Mesothelial cell of epicardium (in vitro differentiated cells): ENCODE data around the gene IL15RA. TPM values are rescaled to one million over a fixed set of nuclear protein-coding genes. Genes with fewer than 3 reads are reported as not detected.

Experiments used
- DNase-seq, 2 experiments: peaks; one replicate each; pipeline ENCODE4 v3.0.0; 2021; ENCODE audit warnings: low spot score in 2 of 2; ENCODE audit not compliant: unreplicated experiment in 2 of 2
- H3K27ac Mint-ChIP-seq: 2 replicates; pipeline ENCODE4 v1.8.0; 2021; ENCODE audit warnings: mixed read lengths
- H3K27me3 Mint-ChIP-seq: 2 replicates; pipeline ENCODE4 v1.8.0; 2021; ENCODE audit warnings: low read depth, mixed read lengths
- H3K36me3 Mint-ChIP-seq: 2 replicates; pipeline ENCODE4 v1.8.0; 2021; ENCODE audit warnings: mixed read lengths
- H3K4me1 Mint-ChIP-seq: 2 replicates; pipeline ENCODE4 v1.8.0; 2021; ENCODE audit warnings: mixed read lengths
- H3K4me3 Mint-ChIP-seq: 2 replicates; pipeline ENCODE4 v1.8.0; 2021; ENCODE audit warnings: mild to moderate bottlenecking, moderate library complexity, mixed read lengths
- H3K9me3 Mint-ChIP-seq: 2 replicates; pipeline ENCODE4 v1.8.0; 2021; ENCODE audit warnings: mixed read lengths
- CTCF ChIP-seq: fragments of 200-600 bp; sonication (generic); IDR thresholded peaks from one replicate; pipeline ENCODE4 v1.5.0; 2021; ENCODE audit warnings: antibody characterized with exemption; ENCODE audit not compliant: unreplicated experiment
- total RNA-seq: library from RNA; stranded (reverse); gene quantifications from 3 replicates; pipeline ENCODE4 v1.2.1, GENCODE V29; 2021

IL15RA gene
- total RNA-seq, 1 donor from 2014 or later: not detected

- peak in 1 of 2 experiments; percentile 5 for DNase-seq
- no peak overlapping the region for H3K4me3 Mint-ChIP-seq
- H3K27ac Mint-ChIP-seq: no peak overlapping the region
- no peak for TF ChIP-seq CTCF
- H3K36me3 Mint-ChIP-seq: no peaks in the 10 kb centered on the region
- H3K9me3 Mint-ChIP-seq: no peaks in the 10 kb centered on the region
- H3K4me1 Mint-ChIP-seq: peaks cover 6% of the 10 kb centered on the region
- peaks cover 46% of the 10 kb centered on the region for H3K27me3 Mint-ChIP-seq
These were observed 5.5 kb downstream of the IL15RA start for GRCh38 chr10:5971886-5972285.

- TF ChIP-seq CTCF: no peak
- Mint-ChIP-seq H3K36me3 (no peaks in the 10 kb centered on the region), H3K4me1 (peaks cover 1% of the 10 kb centered on the region), H3K9me3 (no peaks in the 10 kb centered on the region), H3K4me3 (no peak overlapping the region), H3K27me3 (peaks cover 41% of the 10 kb centered on the region), H3K27ac (no peak overlapping the region)
- peak in 1 of 2 experiments; percentile 6 for DNase-seq
These were observed 6.0 kb downstream of the IL15RA start for GRCh38 chr10:5971315-5971832.

GRCh38 chr10:5970527-5970926, 6.8 kb downstream of the IL15RA start:
- H3K4me1 Mint-ChIP-seq: no peaks in the 10 kb centered on the region
- no peak for TF ChIP-seq CTCF
- H3K36me3 Mint-ChIP-seq: no peaks in the 10 kb centered on the region
- DNase-seq: no peak
- no peak overlapping the region for H3K27ac Mint-ChIP-seq
- H3K4me3 Mint-ChIP-seq: no peak overlapping the region
- H3K9me3 Mint-ChIP-seq: no peaks in the 10 kb centered on the region
- peaks cover 32% of the 10 kb centered on the region for H3K27me3 Mint-ChIP-seq

GRCh38 chr10:5970066-5970465, 7.3 kb downstream of the IL15RA start:
- TF ChIP-seq CTCF: no peak
- H3K9me3 Mint-ChIP-seq: no peaks in the 10 kb centered on the region
- H3K27ac Mint-ChIP-seq: no peak overlapping the region
- peaks cover 28% of the 10 kb centered on the region for H3K27me3 Mint-ChIP-seq
- no peak overlapping the region for H3K4me3 Mint-ChIP-seq
- no peaks in the 10 kb centered on the region for H3K4me1 Mint-ChIP-seq
- no peaks in the 10 kb centered on the region for H3K36me3 Mint-ChIP-seq
- DNase-seq: no peak

GRCh38 chr10:5968681-5969453, 8.5 kb downstream of the IL15RA start:
- Mint-ChIP-seq H3K4me1 (no peaks in the 10 kb centered on the region), H3K9me3 (no peaks in the 10 kb centered on the region), H3K27ac (no peak overlapping the region), H3K27me3 (peaks cover 20% of the 10 kb centered on the region), H3K36me3 (no peaks in the 10 kb centered on the region), H3K4me3 (no peak overlapping the region)
- no peak for TF ChIP-seq CTCF
- DNase-seq: peak in 1 of 2 experiments; percentile 32
